GM06990 (cell line): Measurements from ENCODE around the gene CDK17.

Source experiments
- DNase-seq: peaks from one replicate; pipeline ENCODE4 v3.0.0-alpha.2; 2011; ENCODE audit not compliant: insufficient read length; ENCODE audit errors: extremely low read depth
- H3K27me3 ChIP-seq: replicated peaks from 2 replicates; pipeline ENCODE4 v1.6.0; 2011; ENCODE audit warnings: low read length; ENCODE audit not compliant: control insufficient read depth, insufficient read depth
- H3K36me3 ChIP-seq: 2 replicates; pipeline ENCODE4 v1.5.1; 2011; ENCODE audit warnings: low read length; ENCODE audit not compliant: control insufficient read depth, insufficient read depth
- H3K4me3 ChIP-seq: replicated peaks from 2 replicates; pipeline ENCODE4 v1.5.1; 2011; ENCODE audit warnings: low read depth, mild to moderate bottlenecking, control low read depth, low read length
- CTCF ChIP-seq: IDR thresholded peaks from 2 replicates; pipeline ENCODE4 v1.5.1; 2011; ENCODE audit warnings: low read length, control low read depth, mild to moderate bottlenecking, inconsistent platforms; ENCODE audit not compliant: insufficient read depth, poor library complexity, severe bottlenecking

CDK17 gene

GRCh38 chr12:96247563-96247962, 152.7 kb downstream of the CDK17 start:
- no peak for DNase-seq
- H3K27me3 ChIP-seq: no peaks in the 10 kb centered on the region
- peaks cover 14% of the 10 kb centered on the region for H3K36me3 ChIP-seq
- no peak overlapping the region for H3K4me3 ChIP-seq
- no peak for TF ChIP-seq CTCF

- no peak for DNase-seq
- Histone ChIP-seq H3K36me3 (peaks cover 14% of the 10 kb centered on the region), H3K4me3 (no peak overlapping the region), H3K27me3 (no peaks in the 10 kb centered on the region)
- TF ChIP-seq CTCF: no peak
These were observed 153.2 kb downstream of the CDK17 start for GRCh38 chr12:96246926-96247505.

GRCh38 chr12:96244826-96245225, 155.4 kb downstream of the CDK17 start:
- DNase-seq: no peak
- Histone ChIP-seq H3K4me3 (no peak overlapping the region), H3K27me3 (no peaks in the 10 kb centered on the region), H3K36me3 (peaks cover 11% of the 10 kb centered on the region)
- TF ChIP-seq CTCF: no peak

- Histone ChIP-seq H3K27me3 (no peaks in the 10 kb centered on the region), H3K36me3 (peaks cover 2% of the 10 kb centered on the region), H3K4me3 (no peak overlapping the region)
- DNase-seq: no peak
- no peak for TF ChIP-seq CTCF
These were observed 157.6 kb downstream of the CDK17 start for GRCh38 chr12:96242597-96242996.

- H3K27me3 ChIP-seq: no peaks in the 10 kb centered on the region
- H3K4me3 ChIP-seq: no peak overlapping the region
- DNase-seq: no peak
- H3K36me3 ChIP-seq: no peaks in the 10 kb centered on the region; the same call in 1 of the 2 replicates
- no peak for TF ChIP-seq CTCF
These were observed 158.4 kb downstream of the CDK17 start for GRCh38 chr12:96241846-96242256.

- no peak for DNase-seq
These were observed 158.8 kb downstream of the CDK17 start for GRCh38 chr12:96241431-96241830.

More at GRCh38 chr12:96241431-96241830, 158.8 kb downstream of the CDK17 start:
- TF ChIP-seq CTCF: no peak
- no peak overlapping the region for H3K4me3 ChIP-seq
- no peaks in the 10 kb centered on the region for H3K27me3 ChIP-seq
- H3K36me3 ChIP-seq: no peaks in the 10 kb centered on the region; the same call in 1 of the 2 replicates
